GM18502 (cell line): Measurements from ENCODE around the gene ZNF595.
"Not testable (repeated sequence)": the region's sequence is repeated elsewhere in the genome, so short reads cannot be mapped to it uniquely, and the experiment has no call there.

ENCODE experiments used
- ATAC-seq: cut with Tn5 transposase; IDR thresholded peaks from one replicate; pipeline ENCODE4 v1.9.1; 2021; ENCODE audit warnings: mild to moderate bottlenecking; ENCODE audit not compliant: unreplicated experiment, poor library complexity

The ZNF595 gene

DNA sequence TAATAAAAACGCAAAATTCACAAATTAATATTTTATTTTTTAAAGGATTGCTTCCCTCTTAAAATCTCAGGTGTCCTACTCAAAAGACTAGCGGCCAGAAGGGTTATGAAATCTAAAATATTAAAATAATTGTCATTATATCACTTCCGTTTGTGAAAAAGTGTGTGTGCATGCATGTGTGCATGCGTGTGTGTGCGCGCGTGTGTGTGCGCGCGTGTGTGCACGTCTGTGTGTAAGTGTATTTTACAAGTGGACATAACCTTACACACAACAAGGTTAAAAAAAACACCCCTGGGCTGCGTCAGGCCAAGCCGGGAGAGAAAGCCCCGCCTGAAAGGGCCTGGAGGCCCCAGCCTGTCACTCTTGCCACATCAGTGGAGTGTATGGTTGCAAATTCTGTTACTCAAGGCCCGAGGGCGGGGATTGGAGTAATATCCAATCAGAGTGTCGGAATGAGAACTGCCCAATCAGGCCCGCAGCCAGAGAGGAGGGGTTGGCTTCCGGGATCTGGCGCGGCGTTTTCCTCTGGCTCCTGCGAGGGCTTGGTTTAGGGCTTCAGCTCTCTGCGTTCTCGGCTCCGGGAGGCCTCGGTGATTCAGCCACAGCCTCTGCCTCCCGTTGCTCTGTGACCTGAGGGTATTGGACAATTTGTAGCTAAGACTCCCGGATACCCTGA, at the start of gene ZNF595:
Gene ZNF595, plus strand, starts transcription at position 518 of the 676 bp plus-strand sequence. CDS start 168 bp downstream, outside the sequence.
- peak; percentile 90 for ATAC-seq

DNA sequence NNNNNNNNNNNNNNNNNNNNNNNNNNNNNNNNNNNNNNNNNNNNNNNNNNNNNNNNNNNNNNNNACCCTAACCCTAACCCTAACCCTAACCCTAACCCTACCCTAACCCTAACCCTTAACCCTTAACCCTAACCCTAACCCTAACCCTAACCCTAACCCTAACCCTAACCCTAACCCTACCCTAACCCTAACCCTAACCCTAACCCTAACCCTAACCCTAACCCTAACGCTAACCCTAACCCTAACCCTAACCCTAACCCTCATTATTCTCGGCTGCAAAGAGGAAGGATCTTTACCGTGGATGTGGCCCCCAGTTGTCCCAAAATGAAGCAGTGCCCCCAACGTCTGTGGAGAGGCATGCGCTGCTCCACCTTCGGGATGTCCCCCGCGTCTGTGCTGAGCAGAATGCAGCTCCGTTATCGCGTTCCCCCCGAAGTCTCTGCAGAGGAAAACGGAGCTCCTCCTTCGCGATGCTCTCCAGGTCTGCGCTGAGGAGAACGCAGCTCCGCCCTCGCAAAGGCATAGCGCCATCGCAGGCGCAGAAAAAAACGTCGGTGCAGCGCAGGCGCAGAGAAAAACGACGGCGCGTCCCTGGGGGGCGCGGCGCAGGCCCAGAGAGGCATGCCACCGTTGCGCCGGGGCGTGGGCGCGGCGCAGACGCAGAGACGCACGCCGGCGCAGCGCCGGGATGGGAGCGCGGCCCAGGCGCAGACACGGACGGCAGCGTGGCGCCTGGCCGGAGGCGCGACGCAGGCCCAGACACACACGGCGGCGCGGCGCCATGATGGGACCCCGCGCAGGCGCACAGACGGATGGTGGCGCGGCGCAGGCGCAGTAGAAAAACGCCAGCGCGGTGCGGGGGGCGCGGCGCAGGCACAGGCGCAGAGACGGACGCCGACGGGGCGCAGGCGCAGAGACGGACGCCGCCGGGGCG, 42.9 kb upstream of the ZNF595 start:
- not testable (repeated sequence) for ATAC-seq

DNA sequence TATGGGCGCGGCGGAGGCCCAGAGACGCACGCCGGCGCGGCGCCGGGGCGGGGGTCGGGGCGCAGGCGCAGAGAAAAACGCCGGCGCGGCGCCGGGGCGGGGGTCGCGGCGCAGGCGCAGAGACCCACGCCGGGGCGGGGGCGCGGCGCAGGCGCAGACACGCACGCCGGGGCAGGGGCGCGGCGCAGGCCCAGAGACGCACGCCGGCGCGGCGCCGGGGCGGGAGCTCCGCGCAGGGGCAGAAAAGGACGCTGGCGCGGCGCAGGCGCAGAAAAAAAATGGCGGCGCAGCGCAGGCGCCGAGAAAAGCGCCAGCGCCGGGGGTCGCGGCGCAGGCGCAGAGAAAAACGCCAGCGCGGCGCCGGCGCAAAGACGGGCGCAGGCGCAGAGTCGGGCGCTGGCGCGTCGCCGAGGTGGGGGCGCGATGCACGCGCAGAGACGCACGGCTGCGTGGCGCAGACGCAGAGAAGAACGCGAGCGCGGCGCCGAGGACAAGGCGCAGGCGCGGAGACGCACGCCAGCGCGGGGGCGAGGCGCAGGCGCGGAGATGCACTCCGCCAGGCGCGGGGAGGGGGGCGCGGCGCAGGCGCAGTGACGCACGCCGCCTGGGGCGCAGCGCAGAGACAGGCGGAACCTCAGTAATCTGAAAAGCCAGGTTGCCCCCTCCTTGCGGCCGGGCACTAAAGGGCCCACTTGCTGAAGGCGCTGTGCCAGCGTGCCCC, 41.9 kb upstream of the ZNF595 start:
- not testable (repeated sequence) for ATAC-seq

DNA sequence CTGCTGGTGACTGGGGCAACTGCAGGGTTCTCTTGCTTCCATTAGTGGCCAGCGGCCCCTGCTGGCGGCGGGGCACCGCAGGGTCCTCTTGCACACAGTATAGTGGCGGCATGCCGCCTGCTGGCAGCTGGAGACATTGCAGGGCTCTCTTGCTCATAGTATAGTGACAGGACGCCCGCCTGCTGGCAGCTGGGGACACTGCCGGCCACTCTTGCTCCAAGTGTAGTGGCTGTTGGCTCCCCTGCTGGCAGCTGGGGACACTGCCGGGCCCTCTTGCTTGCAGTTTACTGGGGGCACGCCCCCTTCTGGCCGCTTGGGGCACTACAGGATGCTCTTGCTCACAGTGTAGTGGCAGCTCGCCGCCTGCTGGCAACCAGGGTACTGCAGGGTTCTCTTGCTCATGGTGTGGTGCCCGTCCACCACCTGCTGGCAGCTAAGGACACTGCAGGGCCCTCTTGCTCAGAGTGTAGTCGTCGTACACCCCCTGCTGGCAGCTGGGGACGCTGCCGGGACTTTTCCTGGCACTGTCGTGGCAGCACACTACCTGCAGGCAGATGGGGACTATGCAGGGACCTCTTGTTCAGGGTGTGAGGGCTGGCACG, 41.2 kb upstream of the ZNF595 start:
- ATAC-seq: peak; percentile 71

DNA sequence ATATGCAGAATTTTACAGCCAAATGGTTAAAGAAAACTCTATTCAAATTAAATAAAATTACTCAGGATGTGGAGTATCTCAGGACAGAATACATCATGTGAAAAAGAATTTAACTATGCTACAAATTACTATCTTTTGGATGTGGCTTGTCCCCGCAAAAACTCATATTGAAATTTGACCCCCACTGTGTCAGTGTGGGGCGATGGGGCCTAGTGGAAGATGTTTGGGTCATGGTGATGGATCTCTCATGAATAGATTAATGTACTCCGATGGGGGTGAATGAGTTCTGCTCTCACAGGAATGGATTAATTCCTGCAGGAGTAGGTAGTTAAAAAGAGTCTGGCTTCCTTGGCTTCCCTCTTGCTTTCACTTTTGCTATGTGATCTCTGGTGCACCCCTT, 35.0 kb upstream of the ZNF595 start:
- ATAC-seq: not testable (repeated sequence)

DNA sequence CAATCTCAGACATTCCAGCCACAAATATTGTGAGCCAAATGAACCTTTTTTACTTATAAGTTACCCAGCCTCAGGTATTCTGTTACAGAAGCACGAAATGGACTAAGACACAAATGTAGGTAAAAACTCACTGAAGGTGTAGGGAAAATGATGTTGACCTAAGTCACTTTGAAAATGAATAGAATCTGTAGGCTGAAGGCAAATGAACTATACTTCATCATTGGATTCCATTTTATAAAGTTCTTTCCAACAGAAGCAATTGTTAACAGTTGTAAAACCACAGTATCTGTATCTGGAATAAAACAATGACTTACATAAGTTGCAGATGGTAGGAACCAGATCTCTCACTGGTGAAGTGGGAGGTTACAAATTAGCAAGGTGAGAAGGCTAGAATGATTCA, 34.5 kb upstream of the ZNF595 start:
- ATAC-seq: not testable (repeated sequence)

DNA sequence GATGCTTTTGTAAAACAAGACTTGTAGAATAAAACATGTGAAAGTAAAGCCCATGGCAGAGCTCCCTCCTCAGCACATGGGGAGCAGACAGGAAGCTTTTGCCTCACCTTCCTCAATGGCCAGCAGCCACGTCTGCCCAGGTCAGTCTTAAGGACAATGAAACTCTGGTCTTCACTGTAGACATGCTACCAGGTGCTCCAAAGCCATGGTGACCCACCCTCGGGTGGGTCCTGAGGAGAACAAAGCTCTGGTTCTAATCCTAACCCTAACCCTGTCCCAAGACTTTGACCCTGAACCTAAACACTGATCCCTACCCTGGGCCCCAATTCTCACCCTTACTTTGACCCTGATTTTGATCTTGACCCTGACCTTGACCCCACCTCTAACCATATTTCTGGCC, 30.2 kb upstream of the ZNF595 start:
- not testable (repeated sequence) for ATAC-seq

DNA sequence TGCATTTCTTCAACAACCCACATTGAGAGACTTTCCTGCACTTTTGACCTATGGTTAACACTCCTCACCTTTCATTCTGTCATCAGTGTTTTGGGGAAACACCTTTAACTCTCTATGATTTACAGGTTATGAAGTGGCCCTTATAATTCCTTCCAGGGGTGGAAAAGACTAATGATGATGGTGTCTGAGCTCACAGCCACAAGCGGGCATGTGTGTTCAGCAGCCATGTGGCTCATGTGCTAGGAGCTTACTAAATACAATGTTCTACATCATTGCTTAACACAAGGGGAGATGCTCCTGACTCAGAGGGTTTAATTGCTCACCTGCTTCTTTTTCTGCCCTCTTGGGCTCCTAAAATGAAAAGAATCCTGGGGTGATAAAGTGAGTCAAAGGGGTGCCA, 28.8 kb upstream of the ZNF595 start:
- not testable (repeated sequence) for ATAC-seq

DNA sequence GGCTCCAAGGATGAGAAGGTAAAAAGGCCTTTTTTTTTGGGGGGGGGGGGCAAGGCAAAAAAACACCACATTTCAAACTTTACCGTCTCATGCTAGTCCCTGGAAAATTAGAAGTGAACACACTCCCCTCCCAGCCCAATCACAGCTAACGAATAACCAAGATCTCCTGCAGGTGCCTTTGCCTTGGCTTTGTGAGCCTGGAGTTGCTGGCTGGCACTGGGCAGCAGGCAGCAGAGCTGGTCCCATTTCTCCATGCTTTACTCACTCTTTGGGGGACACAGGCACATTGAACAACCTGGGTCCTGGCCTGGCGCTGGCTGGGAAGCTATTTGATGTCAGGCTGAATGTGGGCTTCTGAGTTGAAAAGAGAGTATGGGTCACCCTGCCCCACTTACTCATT, 25.6 kb upstream of the ZNF595 start:
- not testable (repeated sequence) for ATAC-seq

DNA sequence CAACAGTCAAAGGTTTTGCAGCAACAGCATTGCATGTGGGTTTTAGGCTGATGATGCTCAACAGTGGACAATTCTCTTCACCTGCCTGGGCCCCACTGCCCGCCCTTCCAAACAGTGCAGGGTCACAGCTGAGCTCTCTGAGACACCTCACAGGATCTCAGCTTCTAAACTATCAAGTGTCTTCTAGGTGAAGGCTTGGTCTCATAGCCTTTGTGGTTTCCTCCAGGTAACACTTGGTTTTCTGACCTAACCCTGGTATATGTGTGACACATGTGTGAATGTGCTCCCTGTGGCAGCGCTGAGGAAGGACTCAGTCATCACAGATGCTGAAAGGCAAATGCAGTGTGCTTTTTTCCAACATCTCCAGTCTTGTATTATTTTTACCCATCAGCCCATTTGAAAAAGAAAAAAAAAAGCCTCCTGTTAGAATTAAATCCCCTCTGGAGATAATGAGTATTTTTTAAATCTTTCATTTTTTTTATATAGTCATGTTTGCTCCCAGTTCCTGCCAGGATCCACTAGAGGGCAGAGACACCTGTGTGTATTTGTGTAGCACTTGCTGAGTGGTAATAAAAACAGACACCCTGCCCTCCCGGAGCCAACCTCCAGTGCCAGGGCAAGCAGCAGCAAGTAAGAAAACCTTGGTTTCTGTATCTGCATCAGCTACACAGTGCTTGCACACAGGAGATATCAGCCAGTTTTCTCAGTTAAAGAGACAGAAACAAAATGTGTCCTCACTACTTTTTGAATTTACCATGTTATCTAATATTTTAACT, 24.2 kb upstream of the ZNF595 start:
- ATAC-seq: not testable (repeated sequence)

DNA sequence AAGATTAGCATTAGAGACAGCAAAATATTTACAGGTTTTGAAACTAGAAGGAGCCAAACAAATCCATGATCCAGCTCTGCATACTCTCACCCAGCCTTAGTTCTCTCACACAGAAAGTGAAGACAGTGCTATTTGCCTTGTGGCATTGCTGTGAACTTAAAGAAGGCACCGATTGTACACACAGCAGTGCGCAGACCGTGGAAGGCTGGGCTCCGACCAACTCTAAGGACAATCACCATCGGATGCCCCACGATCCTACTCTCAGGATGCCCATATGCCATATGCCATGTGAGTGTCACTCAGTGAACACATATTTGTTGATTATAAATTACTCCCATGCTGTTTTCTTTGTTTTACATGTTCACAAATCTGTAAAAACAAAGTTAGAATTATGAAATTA, 19.8 kb upstream of the ZNF595 start:
- not testable (repeated sequence) for ATAC-seq

DNA sequence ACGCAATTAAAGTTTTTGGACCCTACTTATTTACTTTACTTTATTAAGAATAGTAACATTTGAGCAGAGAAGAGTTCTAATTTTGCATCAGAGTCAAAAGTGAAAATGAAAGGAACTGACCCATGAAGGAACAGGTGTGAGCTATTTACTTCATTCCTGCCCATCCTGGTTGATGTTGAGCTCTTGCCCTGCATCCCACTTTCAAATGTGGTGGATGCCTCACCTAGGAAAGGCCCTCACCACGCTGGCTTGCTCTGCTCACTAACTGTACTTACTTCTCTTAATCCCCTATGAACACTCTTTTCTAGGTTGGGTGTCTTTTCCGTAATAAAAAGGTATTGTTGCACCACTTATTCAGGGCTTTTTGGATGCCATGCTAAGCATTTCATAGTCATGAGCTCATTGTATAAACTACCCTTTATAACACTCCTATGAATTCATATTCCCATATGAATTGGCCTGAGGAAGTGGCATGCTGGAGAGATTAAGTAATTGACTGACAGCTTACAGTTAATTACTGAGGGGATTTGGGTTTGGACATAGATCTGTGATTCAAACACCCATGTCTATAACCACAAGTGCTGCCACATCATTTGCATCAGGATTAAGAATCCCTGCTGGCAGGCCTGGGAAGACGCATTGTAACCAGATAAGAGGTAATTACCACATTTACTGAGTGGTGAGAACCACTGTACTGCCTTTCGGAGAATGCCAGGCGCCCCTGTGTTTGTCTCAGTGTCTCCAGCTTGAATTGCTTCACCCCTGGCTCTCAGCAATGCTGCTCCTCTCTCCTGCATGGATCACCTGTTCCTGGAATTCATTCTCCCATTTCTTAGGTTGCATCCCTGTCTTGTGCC, 16.3 kb upstream of the ZNF595 start:
- ATAC-seq: not testable (repeated sequence)

DNA sequence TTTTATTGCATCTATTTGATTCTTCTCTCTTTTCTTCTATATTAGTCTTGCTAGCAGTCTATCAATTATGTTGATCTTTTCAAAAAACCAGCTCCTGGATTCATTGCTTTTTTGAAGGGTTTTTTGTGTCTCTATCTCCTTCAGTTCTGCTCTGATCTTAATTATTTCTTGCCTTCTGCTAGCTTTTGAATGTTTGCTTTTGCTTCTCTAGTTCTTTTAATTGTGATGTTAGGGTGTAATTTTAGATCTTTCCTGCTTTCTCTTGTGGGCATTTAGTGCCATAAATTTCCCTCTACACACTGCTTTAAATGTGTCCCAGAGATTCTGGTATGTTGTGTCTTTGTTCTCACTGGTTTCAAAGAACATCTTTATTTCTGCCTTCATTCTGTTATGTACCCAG, 14.9 kb upstream of the ZNF595 start:
- not testable (repeated sequence) for ATAC-seq

DNA sequence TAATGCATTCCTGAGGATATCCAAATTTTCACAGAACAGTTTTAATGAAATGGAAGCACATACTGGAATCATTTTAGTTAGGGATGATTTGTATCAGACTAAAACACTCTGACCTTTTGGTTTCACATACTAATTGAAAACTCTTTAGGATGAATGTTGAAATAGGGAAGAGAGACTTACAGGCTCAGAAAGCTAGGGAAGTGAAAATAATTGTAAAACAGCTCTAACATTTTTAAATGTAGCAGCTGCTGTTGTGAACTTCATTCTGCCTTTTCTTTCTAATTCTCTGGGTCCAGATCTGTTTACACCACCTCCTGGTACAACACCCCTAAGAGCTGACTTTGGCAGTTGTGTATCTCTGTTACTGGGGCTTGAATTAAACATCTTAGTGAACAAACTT, 9.7 kb upstream of the ZNF595 start:
- not testable (repeated sequence) for ATAC-seq

DNA sequence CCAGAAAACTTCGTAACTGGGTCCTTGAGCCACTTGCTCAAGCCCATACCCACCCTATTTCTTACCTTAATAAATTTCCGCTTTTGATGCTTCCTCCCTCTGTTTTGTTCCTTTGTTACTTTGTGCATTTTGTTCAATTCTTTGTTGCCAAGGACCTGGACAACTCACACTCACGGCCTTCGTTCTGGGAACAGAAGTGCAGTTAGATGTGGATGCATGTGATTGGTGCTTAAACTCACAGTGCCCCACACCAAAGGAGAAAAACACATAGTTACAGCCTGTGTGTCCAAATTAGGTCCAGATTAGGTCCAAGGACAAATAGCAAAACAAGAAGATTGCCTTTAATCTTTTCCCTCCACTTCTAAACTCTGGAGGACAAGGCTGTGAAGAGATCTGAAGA, 1.9 kb upstream of the ZNF595 start:
- not testable (repeated sequence) for ATAC-seq

DNA sequence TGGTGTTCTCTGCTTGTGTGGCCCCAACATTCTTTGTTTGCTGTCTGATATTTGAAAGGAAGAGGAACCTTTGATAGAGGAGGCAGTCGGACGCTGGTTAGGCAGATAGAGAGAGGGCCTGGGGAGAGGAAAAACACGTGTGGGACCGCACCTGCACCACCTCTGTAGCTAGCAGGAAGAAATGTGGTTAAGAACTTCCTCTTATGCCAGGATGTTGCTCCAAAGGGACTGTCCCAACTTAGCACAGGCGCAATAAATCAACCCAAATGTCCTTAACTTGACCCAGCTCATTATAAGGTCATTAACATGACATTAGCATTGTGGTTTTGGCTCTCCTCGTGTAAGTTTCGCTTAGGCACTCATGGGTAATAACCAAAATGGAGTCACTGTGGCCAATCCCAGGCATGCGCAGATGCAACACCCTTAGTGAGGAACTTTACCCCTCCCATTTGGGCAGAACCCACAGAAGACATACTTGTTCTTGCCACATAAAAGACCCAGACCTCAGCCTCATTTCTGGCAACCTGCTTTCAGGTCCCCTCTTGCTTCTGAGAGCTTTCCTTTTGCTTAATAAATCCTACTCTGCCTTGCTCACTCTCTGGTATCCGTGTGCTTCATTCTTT, 1.4 kb upstream of the ZNF595 start:
- peak; percentile 36 for ATAC-seq

DNA sequence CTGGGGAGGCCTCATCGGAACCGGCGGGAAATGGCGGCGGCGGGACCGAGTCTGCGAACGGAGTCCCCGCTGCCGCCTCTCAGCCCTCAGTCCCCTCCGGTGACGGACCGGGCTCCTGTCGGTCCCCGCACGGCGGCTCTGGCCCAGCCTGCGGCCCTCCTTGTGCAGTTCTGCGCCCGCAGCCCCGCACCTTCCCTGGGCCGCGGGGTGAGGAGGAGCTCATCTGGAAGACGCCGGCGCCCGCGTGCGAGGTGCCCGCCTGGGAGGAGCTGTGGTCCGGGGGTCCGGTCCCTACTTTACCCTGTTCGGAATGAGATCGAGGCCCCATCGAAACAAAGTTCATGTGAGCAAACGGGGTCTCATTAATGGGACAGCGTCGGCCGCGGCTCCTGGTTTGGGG, 400 bp downstream of the ZNF595 start:
- ATAC-seq: not testable (repeated sequence)

DNA sequence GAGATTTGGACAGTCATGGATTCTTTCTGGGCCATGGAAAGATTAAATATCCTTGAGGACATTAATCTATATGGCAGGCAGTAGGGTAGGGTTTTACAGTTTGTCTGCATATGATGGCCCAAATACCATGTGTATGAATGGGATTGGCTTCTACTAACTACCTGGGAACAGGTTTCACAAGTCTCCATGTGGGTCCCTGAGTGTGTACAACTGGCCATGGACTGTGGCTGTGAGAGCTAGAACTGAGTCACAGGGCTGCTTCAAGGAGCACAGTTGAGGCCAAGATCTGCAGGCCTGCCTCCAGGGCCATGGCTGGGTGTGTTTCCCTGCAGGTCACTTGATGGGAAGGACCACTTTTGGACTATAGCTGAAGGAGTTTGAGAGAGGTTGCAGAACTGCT, 11.6 kb downstream of the ZNF595 start:
- ATAC-seq: not testable (repeated sequence)
